GM19025 (cell line): ENCODE measurements around the gene GNG14.
A peak's percentile ranks its signal among the peaks of the same experiment; 100 is the strongest.
"Not testable (repeated sequence)": the region's sequence is repeated elsewhere in the genome, so short reads cannot be mapped to it uniquely, and the experiment has no call there.

Source experiments
- ATAC-seq: cut with Tn5 transposase; IDR thresholded peaks from one replicate; pipeline ENCODE4 v1.9.1; 2021; ENCODE audit warnings: mild to moderate bottlenecking, low read depth, moderate library complexity; ENCODE audit not compliant: unreplicated experiment

The GNG14 gene

GRCh38 chr19:12721656-12722565 is 34.1 kb downstream of the GNG14 start:
- peak; percentile 24 for ATAC-seq

- peak; percentile 67 for ATAC-seq
Observed at GRCh38 chr19:12722566-12723380, 35.0 kb downstream of the GNG14 start.

GRCh38 chr19:12723381-12723640 is 35.5 kb downstream of the GNG14 start:
- no peak for ATAC-seq

- no peak for ATAC-seq
Observed at GRCh38 chr19:12723641-12724426, 36.0 kb downstream of the GNG14 start, which contains the start of gene TNPO2. Gene TNPO2 (minus strand): TSS chr19:12723932. CDS start chr19:12720977, 2,955 bp downstream.

DNA sequence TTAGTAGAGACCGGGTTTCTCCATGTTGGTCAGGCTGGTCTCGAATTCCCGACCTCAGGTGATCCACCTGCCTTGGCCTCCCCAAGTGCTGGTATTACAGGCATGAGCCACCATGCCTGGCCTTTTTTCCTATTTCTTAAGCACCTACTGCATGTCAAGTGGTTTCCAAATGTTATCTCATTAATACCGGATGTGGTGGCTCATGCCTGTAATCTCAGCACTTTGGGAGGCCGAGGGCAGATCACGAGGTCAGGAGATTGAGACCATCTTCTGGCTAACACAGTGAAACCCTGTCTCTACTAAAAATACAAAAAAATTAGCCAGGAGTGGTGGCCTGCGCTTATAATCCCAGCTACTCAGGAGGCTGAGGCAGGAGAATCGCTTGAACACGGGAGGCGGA is 37.8 kb downstream of the GNG14 start:
- not testable (repeated sequence) for ATAC-seq

GRCh38 chr19:12726988-12727316 is 39.2 kb downstream of the GNG14 start:
- ATAC-seq: no peak

DNA sequence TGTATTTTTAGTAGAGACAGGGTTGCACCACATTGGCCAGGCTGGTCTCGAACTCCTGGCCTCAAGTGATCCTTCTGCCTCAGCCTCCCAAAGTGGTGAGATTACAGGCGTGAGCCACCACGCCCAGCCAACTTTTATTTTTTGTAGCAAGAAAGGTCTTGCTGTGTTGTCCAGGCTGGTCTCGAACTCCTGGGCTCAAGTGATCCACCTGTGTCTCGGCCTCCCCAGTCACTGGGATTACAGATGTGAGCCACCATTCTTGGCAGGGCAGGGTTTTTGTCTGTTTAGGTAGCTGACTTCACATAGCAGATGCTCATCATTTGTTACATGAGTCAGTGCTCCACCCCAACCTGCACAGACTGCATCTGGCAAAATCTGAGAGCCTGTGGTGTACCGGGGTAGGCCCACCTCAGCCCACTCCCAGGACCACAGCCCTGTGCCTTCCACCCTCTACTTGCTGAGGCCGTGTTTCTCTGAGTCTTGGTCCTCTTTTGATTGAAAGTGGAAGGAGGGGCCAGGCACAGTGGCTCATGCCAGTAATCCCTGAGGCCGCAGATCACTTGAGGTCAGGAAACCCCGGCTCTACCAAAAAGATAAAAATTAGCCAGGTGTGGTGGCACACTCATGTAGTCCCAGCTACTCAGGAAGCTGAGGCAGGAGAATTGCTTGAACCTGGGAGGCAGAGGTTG is 40.1 kb downstream of the GNG14 start:
- ATAC-seq: no peak

DNA sequence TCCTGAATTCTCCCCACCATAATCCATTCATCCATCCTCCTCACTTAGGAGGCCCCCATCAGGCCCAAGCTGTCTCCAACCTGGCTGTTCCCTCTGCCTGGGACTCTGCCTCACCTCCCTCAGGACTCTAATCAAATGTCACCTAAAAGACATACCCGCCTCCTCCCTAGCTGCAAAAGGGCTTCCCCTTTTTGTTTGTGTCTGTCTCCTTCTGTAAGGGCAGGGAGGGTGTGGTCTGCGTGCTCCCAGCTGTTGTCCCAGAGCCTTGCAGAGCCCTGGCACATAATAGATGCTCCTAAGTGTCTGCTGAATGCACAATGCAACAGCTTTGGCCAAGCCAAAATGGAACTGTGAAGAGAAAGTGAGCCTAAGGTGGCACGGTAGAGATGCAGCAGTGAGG is 42.3 kb downstream of the GNG14 start:
- no peak for ATAC-seq

- no peak for ATAC-seq
Observed at GRCh38 chr19:12731337-12731736, 43.5 kb downstream of the GNG14 start.

GRCh38 chr19:12733369-12734214 is 45.8 kb downstream of the GNG14 start:
- ATAC-seq: no peak

- peak; percentile 76 for ATAC-seq
Observed at GRCh38 chr19:12736995-12737834, 49.4 kb downstream of the GNG14 start, which contains the start of gene GET3. Gene GET3 (plus strand): TSS chr19:12737497. CDS start chr19:12737506, 9 bp downstream.

DNA sequence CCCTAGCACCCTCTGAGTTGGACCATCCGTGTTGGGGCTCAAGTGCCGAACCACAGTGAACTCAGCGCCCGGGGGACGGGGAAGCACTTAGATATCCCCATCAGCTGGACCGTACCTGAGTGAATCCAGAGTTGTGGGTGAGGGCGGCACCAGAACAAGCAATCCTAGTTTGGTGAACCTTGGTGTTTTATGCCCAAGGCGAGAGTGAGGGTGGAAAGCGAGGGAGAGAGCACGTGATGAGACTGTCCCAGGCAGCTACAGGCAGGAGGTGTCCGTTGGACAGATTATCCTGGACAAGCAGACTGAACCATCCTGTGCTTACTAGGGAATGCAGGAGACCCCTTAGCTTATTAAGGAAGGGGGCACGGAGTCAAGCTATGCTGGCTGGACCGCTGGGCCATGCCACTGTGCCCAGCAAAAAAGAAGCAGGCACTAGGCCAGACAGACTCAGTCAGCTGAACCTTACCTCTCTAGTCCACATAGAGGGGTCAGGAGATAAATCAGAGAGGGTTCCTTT is 50.1 kb downstream of the GNG14 start:
- no peak for ATAC-seq
